ENCODE results near the gene ZNF549. TPM values are rescaled to one million over a fixed set of nuclear protein-coding genes. Genes with fewer than 3 reads are reported as not detected.

The ZNF549 gene
- total and polyA plus RNA-seq, 2 of the 13 experiments (the other 11 are each of a cell fraction or from before 2014, with no cell fraction given): 2.8 to 6.4 TPM

GRCh38 chr19:57566396-57567265 lies 39.5 kb downstream of the ZNF549 start (continued):
- TF ChIP-seq YEATS2 (CRISPR knock-in tag; IDR thresholded peaks at IDR 0.05; ENCODE audit: borderline replicate concordance) (no peak), SRSF1 (optimal IDR thresholded peaks at IDR 0.05; ENCODE audit: low read depth, low read length) (no peak), NR2F2 (IDR thresholded peaks at IDR 0.05; ENCODE audit: borderline replicate concordance, low read depth) (no peak), SNRNP70 (IDR thresholded peaks at IDR 0.05; ENCODE audit: low read depth, low read length) (no peak), KLF11 (CRISPR knock-in tag; IDR thresholded peaks at IDR 0.05) (no peak), TFAP4 (IDR thresholded peaks at IDR 0.05; ENCODE audit: borderline replicate concordance, low read depth) (no peak), AKAP8 (CRISPR knock-in tag; IDR thresholded peaks at IDR 0.05) (no peak), ZNF235 (CRISPR knock-in tag; IDR thresholded peaks at IDR 0.05; ENCODE audit: borderline replicate concordance) (no peak)

- no peak for FAIRE-seq
- Histone ChIP-seq H3K79me2 (ENCODE audit: insufficient read depth, low read length) (no peaks in the 10 kb centered on the region), H3K9ac (ENCODE audit: insufficient read depth, low read depth, low read length) (no peak overlapping the region), H3K27ac (ENCODE audit: extremely low read length, insufficient read depth, low read length) (no peak overlapping the region), H3K9me3 (ENCODE audit: low read length) (peaks cover 96% of the 10 kb centered on the region), H3K4me3 (replicated peaks in 1 of 3; ENCODE audit: insufficient read depth in 1 of 3, low read depth in 2 of 3, low read length in 3 of 3) (no peak overlapping the region), H3K4me2 (ENCODE audit: low read depth, low read length) (no peak overlapping the region), H3K27me3 (ENCODE audit: control insufficient read depth in 1 of 2, insufficient read depth in 2 of 2, low read length in 2 of 2) (no peaks in the 10 kb centered on the region), H4K20me1 (ENCODE audit: insufficient read depth, low read length) (no peaks in the 10 kb centered on the region), H2AFZ (ENCODE audit: low read length) (no peak overlapping the region), H3K36me3 (replicated peaks in 1 of 2; ENCODE audit: control insufficient read depth in 1 of 2, insufficient read depth in 2 of 2, low read length in 2 of 2) (peaks cover 13 to 39% of the 10 kb centered on the region in 2 experiments), H3K4me1 (ENCODE audit: insufficient read depth, low read length) (no peaks in the 10 kb centered on the region)
- intact Hi-C loops (cut with micrococcal nuclease; ENCODE audit: unreplicated experiment): no loop called here
- ChIA-PET CTCF (ENCODE audit: low intra/inter-chr PET ratio, low total read pairs) (no interaction called here), POLR2A (no interaction called here)
- no peak for ATAC-seq
- no peak for DNase-seq (ENCODE audit: low spot score)
- in situ Hi-C loops (cut with HindIII; ENCODE audit: extremely low pct_ligation_motif_present, low pct_unique_long_range_greater_than_20kb): loop anchor here (10.0 kb wide), 1 partner anchor 584 kb away; the partner anchor contains the start of gene ZNF329
- BruUV-seq (replicated peaks): no TSS peak
- TF ChIP-seq ZNF44 (CRISPR knock-in tag; IDR thresholded peaks at IDR 0.05) (no peak), USF2 (IDR thresholded peaks at IDR 0.05; ENCODE audit: low read depth, low read length) (no peak), USF2 (CRISPR knock-in tag; IDR thresholded peaks at IDR 0.05; ENCODE audit: borderline replicate concordance) (no peak), ZNF678 (CRISPR knock-in tag; IDR thresholded peaks at IDR 0.05) (no peak), HMGXB3 (CRISPR knock-in tag; IDR thresholded peaks at IDR 0.05; ENCODE audit: borderline replicate concordance) (no peak), JUN (CRISPR knock-in tag; IDR thresholded peaks at IDR 0.05) (no peak), HHEX (CRISPR knock-in tag; IDR thresholded peaks at IDR 0.05) (no peak)
These were observed 43.6 kb downstream of the ZNF549 start for GRCh38 chr19:57570707-57571106.

Measured in HepG2 (cell line).